Suprapubic skin (tissue), 4 donors: ENCODE results near the gene FAM177B.

Source experiments
- EP300 ChIP-seq: sonication (generic); formaldehyde crosslinking; IDR thresholded peaks from one replicate; pipeline ENCODE4 v1.6.1; 2017; ENCODE audit warnings: antibody characterized with exemption
- POLR2A ChIP-seq, 2 donors: fragments of 450-650 bp; IDR thresholded peaks; one replicate each; pipeline ENCODE4 v1.6.1; 2017; ENCODE audit warnings: antibody characterized with exemption in 2 of 2, mild to moderate bottlenecking in 2 of 2, moderate library complexity in 2 of 2
- POLR2AphosphoS5 ChIP-seq, 3 donors: sonication (generic); formaldehyde crosslinking; IDR thresholded peaks; one replicate each; pipeline ENCODE4 v1.6.1; 2017; ENCODE audit warnings: antibody characterized with exemption in 3 of 3
- TF ChIP-seq, protein P1 (sequence below), 2 donors: fragments of 200-600 bp in 1 of 2; fragments of 450-650 bp in 1 of 2; sonication (generic) in 1 of 2; IDR thresholded peaks; one replicate each; pipeline ENCODE4 v1.5.1; 2016 to 2019; ENCODE audit warnings: antibody characterized with exemption in 2 of 2, mild to moderate bottlenecking in 1 of 2, moderate library complexity in 1 of 2

- TF ChIP-seq, protein P1, sequence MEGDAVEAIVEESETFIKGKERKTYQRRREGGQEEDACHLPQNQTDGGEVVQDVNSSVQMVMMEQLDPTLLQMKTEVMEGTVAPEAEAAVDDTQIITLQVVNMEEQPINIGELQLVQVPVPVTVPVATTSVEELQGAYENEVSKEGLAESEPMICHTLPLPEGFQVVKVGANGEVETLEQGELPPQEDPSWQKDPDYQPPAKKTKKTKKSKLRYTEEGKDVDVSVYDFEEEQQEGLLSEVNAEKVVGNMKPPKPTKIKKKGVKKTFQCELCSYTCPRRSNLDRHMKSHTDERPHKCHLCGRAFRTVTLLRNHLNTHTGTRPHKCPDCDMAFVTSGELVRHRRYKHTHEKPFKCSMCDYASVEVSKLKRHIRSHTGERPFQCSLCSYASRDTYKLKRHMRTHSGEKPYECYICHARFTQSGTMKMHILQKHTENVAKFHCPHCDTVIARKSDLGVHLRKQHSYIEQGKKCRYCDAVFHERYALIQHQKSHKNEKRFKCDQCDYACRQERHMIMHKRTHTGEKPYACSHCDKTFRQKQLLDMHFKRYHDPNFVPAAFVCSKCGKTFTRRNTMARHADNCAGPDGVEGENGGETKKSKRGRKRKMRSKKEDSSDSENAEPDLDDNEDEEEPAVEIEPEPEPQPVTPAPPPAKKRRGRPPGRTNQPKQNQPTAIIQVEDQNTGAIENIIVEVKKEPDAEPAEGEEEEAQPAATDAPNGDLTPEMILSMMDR (IDR thresholded peaks at IDR 0.05), result no peak
- TF ChIP-seq POLR2A (IDR thresholded peaks at IDR 0.05), result no peak
- TF ChIP-seq POLR2AphosphoS5 (IDR thresholded peaks at IDR 0.05), result no peak
- TF ChIP-seq EP300, result no peak
Observed at GRCh38 chr1:222757646-222758268, 20.8 kb downstream of the FAM177B start.
